ENCODE measurements around the gene SIDT1.

- TF ChIP-seq, protein P1, sequence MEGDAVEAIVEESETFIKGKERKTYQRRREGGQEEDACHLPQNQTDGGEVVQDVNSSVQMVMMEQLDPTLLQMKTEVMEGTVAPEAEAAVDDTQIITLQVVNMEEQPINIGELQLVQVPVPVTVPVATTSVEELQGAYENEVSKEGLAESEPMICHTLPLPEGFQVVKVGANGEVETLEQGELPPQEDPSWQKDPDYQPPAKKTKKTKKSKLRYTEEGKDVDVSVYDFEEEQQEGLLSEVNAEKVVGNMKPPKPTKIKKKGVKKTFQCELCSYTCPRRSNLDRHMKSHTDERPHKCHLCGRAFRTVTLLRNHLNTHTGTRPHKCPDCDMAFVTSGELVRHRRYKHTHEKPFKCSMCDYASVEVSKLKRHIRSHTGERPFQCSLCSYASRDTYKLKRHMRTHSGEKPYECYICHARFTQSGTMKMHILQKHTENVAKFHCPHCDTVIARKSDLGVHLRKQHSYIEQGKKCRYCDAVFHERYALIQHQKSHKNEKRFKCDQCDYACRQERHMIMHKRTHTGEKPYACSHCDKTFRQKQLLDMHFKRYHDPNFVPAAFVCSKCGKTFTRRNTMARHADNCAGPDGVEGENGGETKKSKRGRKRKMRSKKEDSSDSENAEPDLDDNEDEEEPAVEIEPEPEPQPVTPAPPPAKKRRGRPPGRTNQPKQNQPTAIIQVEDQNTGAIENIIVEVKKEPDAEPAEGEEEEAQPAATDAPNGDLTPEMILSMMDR (conservative IDR thresholded peaks at IDR 0.05; ENCODE audit: low read length) = 0 out of 2 replicates have a peak, but pooled peaks have one; percentile 19
- TF ChIP-seq EZH2phosphoT487 (IDR thresholded peaks at IDR 0.05; ENCODE audit: borderline replicate concordance) = no peak
Observed at GRCh38 chr3:113623324-113623723, 91.0 kb downstream of the SIDT1 start.
